HepG2 (cell line): ENCODE data around the gene BPIFB6. TPM values are rescaled to one million over a fixed set of nuclear protein-coding genes. Genes with fewer than 3 reads are reported as not detected.
A peak's percentile ranks its signal among the peaks of the same experiment; 100 is the strongest.

Experiments used
- BORCS8-MEF2B ChIP-seq: sonication (generic); formaldehyde crosslinking; IDR thresholded peaks from 2 replicates; pipeline ENCODE4 v1.8.0; 2022; ENCODE audit warnings: mild to moderate bottlenecking, missing genetic modification reagents
- CBFB ChIP-seq: sonication (generic); formaldehyde crosslinking; IDR thresholded peaks from 2 replicates; pipeline ENCODE4 v1.4.0; 2020; ENCODE audit warnings: missing genetic modification reagents
- CCDC6 ChIP-seq: sonication (generic); formaldehyde crosslinking; IDR thresholded peaks from 2 replicates; pipeline ENCODE4 v1.8.1; 2022; ENCODE audit warnings: mild to moderate bottlenecking, missing genetic modification reagents, moderate library complexity
- CEBPB ChIP-seq: IDR thresholded peaks from 2 replicates; pipeline ENCODE4 v1.6.1; 2011; ENCODE audit warnings: low read depth, low read length, improper control_type of control experiment, borderline replicate concordance
- ELK4 ChIP-seq: sonication (generic); formaldehyde crosslinking; IDR thresholded peaks from 2 replicates; pipeline ENCODE4 v1.9.0; 2021; ENCODE audit warnings: missing genetic modification reagents, borderline replicate concordance
- HOXA5 ChIP-seq: sonication (generic); formaldehyde crosslinking; IDR thresholded peaks from 2 replicates; pipeline ENCODE4 v1.4.0; 2020; ENCODE audit warnings: missing genetic modification reagents
- POLR2A ChIP-seq, 2 experiments: IDR thresholded peaks; 2 replicates each; pipeline ENCODE4 v1.6.1; 2011; ENCODE audit warnings: low read depth in 2 of 2, low read length in 2 of 2, mild to moderate bottlenecking in 1 of 2, moderate library complexity in 1 of 2; ENCODE audit not compliant: insufficient read depth in 1 of 2
- RAD51 ChIP-seq: fragments of 450-650 bp; IDR thresholded peaks from 2 replicates; pipeline ENCODE4 v1.6.1; 2016; ENCODE audit warnings: borderline replicate concordance
- RFX5 ChIP-seq: IDR thresholded peaks from 2 replicates; pipeline ENCODE4 v1.6.1; 2011; ENCODE audit warnings: low read depth, low read length, improper control_type of control experiment
- SIX4 ChIP-seq: sonication (generic); formaldehyde crosslinking; IDR thresholded peaks from 2 replicates; pipeline ENCODE4 v1.4.0; 2020; ENCODE audit warnings: missing genetic modification reagents
- SYNCRIP ChIP-seq: fragments of 200-400 bp; formaldehyde crosslinking; IDR thresholded peaks from 2 replicates; pipeline ENCODE4 v1.6.1; 2018; ENCODE audit warnings: mild to moderate bottlenecking, low read depth, low read length; ENCODE audit not compliant: insufficient read depth
- TOPORS ChIP-seq: sonication (generic); formaldehyde crosslinking; IDR thresholded peaks from 2 replicates; pipeline ENCODE4 v1.8.0; 2023; ENCODE audit warnings: mild to moderate bottlenecking, missing genetic modification reagents
- UBTF ChIP-seq: sonication (generic); formaldehyde crosslinking; IDR thresholded peaks from 2 replicates; pipeline ENCODE4 v1.4.0; 2020; ENCODE audit warnings: mild to moderate bottlenecking, missing genetic modification reagents
- ZNF569 ChIP-seq: sonication (generic); formaldehyde crosslinking; IDR thresholded peaks from 2 replicates; pipeline ENCODE4 v1.5.0; 2020; ENCODE audit warnings: mild to moderate bottlenecking, missing genetic modification reagents, moderate library complexity, borderline replicate concordance
- ZNF674 ChIP-seq: sonication (generic); formaldehyde crosslinking; IDR thresholded peaks from 2 replicates; pipeline ENCODE4 v1.5.0; 2020; ENCODE audit warnings: low read depth, mild to moderate bottlenecking, missing genetic modification reagents
- ZNF780A ChIP-seq: sonication (generic); formaldehyde crosslinking; IDR thresholded peaks from 2 replicates; pipeline ENCODE4 v1.8.0; 2022; ENCODE audit warnings: mild to moderate bottlenecking, missing genetic modification reagents, moderate library complexity
- ZSCAN29 ChIP-seq: sonication (generic); formaldehyde crosslinking; conservative IDR thresholded peaks from 2 replicates; pipeline ENCODE4 v1.4.0; 2020; ENCODE audit warnings: mild to moderate bottlenecking, missing genetic modification reagents
- polyA plus RNA-seq, 8 experiments: library from polyadenylated mRNA; depleted of rRNA in 3 of 8; stranded (reverse) in 7 of 8; unstranded in 1 of 8; fragments of >200 nt; fragmentation: Illumina TruSeq in 4 of 8; extraction: Trizol in 4 of 8; gene quantifications; 2 replicates each; pipeline versions ENCODE4 v1.2.1 to v1.2.3, GENCODE V29; 2011 to 2016; ENCODE audit warnings: low read depth in 4 of 8, missing spikeins in 1 of 8, mixed read lengths in 1 of 8; ENCODE audit not compliant: insufficient read depth in 1 of 8
- total RNA-seq, 5 experiments: library from RNA; depleted of rRNA; stranded (reverse); fragments of >200 nt; fragmentation: Illumina TruSeq; extraction: Trizol; gene quantifications; 2 replicates each; pipeline ENCODE4 v1.2.3, GENCODE V29; 2016; ENCODE audit warnings: low read depth in 1 of 5
- TF ChIP-seq, protein P1 (sequence below): sonication (generic); formaldehyde crosslinking; IDR thresholded peaks from 2 replicates; pipeline ENCODE4 v1.5.0; 2020; ENCODE audit warnings: mild to moderate bottlenecking, missing genetic modification reagents, borderline replicate concordance

BPIFB6 gene
- total and polyA plus RNA-seq, 2 of the 13 experiments (the other 11 are each of a cell fraction or from before 2014, with no cell fraction given): 0.13 to 1.7 TPM

DNA sequence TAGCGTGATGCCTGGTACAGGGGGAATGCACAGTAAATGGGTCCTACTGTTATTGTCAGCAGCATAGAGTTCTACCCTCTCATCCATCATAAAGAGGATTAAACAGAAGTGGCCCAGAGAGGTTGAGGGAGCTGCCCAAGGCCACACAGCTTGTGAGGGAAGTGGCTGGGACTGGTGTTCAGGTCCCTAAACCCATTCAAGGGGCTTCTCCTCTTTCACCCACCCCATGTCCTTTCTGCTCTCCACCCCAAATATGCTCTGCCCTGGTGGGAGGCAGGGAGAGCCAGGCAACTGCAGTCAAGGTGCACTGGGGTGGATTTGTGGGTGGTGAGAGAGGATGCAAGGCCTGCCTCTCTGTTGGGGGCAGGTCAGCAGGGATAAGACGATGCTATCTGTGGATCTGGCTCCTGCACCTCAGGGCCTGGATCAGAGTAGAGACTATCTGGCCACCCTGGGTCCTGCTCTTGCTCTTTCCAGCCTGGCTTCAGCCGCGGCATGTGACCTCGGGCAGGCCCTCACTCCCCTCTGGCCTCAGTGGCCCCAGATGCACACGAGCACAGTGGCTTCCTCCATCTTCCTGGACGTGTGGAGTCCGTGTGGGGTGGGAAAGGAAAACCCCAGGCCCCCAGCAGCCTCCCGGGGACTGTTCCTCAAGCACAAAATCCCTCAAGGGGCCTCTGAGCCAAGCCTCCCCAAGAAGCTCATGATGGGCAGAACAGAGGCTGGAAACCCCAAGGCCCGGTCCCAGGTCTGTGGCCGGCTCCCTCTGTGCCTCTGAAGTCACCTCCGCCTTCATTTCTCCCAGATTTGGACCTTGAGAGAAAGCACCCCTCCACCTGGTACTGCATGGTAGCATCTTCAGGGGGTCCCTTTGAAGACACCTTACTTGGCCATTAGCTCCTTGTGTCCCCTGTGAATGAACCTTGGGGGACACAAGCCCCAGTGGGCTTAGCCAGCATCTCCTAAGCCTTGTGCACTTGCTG, 3.4 kb upstream of the BPIFB6 start (continued):
- TF ChIP-seq UBTF (CRISPR knock-in tag): 0 out of 2 replicates have a peak, but pooled peaks have one; percentile 33
- TF ChIP-seq ZNF780A (CRISPR knock-in tag): no peak
- no peak for TF ChIP-seq BORCS8-MEF2B (CRISPR knock-in tag)
- no peak for TF ChIP-seq ELK4 (CRISPR knock-in tag)
- TF ChIP-seq SIX4 (CRISPR knock-in tag): no peak
- no peak for TF ChIP-seq CEBPB
- 0 out of 2 replicates have a peak, but pooled peaks have one; percentile 47 for TF ChIP-seq HOXA5 (CRISPR knock-in tag)
- no peak for TF ChIP-seq RFX5
- TF ChIP-seq ZSCAN29 (CRISPR knock-in tag): no peak
- TF ChIP-seq ZNF674 (CRISPR knock-in tag): no peak
- peak; percentile 42 to 44 for TF ChIP-seq POLR2A (IDR thresholded peaks at IDR 0.05; ENCODE audit: insufficient read depth in 1 of 2, low read depth in 2 of 2, low read length in 2 of 2)
- TF ChIP-seq TOPORS (CRISPR knock-in tag): 0 out of 2 replicates have a peak, but pooled peaks have one; percentile 35
- TF ChIP-seq RAD51: no peak
- TF ChIP-seq SYNCRIP: no peak
- TF ChIP-seq, protein P1, sequence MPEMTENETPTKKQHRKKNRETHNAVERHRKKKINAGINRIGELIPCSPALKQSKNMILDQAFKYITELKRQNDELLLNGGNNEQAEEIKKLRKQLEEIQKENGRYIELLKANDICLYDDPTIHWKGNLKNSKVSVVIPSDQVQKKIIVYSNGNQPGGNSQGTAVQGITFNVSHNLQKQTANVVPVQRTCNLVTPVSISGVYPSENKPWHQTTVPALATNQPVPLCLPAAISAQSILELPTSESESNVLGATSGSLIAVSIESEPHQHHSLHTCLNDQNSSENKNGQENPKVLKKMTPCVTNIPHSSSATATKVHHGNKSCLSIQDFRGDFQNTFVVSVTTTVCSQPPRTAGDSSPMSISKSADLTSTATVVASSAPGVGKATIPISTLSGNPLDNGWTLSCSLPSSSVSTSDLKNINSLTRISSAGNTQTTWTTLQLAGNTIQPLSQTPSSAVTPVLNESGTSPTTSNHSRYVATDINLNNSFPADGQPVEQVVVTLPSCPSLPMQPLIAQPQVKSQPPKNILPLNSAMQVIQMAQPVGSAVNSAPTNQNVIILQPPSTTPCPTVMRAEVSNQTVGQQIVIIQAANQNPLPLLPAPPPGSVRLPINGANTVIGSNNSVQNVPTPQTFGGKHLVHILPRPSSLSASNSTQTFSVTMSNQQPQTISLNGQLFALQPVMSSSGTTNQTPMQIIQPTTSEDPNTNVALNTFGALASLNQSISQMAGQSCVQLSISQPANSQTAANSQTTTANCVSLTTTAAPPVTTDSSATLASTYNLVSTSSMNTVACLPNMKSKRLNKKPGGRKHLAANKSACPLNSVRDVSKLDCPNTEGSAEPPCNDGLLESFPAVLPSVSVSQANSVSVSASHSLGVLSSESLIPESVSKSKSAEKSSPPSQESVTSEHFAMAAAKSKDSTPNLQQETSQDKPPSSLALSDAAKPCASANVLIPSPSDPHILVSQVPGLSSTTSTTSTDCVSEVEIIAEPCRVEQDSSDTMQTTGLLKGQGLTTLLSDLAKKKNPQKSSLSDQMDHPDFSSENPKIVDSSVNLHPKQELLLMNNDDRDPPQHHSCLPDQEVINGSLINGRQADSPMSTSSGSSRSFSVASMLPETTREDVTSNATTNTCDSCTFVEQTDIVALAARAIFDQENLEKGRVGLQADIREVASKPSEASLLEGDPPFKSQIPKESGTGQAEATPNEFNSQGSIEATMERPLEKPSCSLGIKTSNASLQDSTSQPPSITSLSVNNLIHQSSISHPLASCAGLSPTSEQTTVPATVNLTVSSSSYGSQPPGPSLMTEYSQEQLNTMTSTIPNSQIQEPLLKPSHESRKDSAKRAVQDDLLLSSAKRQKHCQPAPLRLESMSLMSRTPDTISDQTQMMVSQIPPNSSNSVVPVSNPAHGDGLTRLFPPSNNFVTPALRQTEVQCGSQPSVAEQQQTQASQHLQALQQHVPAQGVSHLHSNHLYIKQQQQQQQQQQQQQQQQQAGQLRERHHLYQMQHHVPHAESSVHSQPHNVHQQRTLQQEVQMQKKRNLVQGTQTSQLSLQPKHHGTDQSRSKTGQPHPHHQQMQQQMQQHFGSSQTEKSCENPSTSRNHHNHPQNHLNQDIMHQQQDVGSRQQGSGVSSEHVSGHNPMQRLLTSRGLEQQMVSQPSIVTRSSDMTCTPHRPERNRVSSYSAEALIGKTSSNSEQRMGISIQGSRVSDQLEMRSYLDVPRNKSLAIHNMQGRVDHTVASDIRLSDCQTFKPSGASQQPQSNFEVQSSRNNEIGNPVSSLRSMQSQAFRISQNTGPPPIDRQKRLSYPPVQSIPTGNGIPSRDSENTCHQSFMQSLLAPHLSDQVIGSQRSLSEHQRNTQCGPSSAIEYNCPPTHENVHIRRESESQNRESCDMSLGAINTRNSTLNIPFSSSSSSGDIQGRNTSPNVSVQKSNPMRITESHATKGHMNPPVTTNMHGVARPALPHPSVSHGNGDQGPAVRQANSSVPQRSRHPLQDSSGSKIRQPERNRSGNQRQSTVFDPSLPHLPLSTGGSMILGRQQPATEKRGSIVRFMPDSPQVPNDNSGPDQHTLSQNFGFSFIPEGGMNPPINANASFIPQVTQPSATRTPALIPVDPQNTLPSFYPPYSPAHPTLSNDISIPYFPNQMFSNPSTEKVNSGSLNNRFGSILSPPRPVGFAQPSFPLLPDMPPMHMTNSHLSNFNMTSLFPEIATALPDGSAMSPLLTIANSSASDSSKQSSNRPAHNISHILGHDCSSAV (CRISPR knock-in tag): no peak
- no peak for TF ChIP-seq ZNF569 (CRISPR knock-in tag)
- TF ChIP-seq CCDC6 (CRISPR knock-in tag): no peak
- TF ChIP-seq CBFB (CRISPR knock-in tag): no peak
